GM13976 (cell line): ENCODE data around the gene TOP1.

Experiments used
- DNase-seq: peaks from one replicate; pipeline ENCODE4 v3.0.0; 2012; ENCODE audit warnings: low spot score
- CTCF ChIP-seq: IDR thresholded peaks from 2 replicates; pipeline ENCODE4 v1.5.1; 2012; ENCODE audit warnings: borderline replicate concordance, mild to moderate bottlenecking; ENCODE audit not compliant: insufficient read depth; ENCODE audit errors: extremely low read depth, missing control alignments, control extremely low read depth
- in situ Hi-C: fragments of 300-500 bp; cut with MboI; formaldehyde crosslinking; loops from one replicate; pipeline ENCODE4 v1.12.0; 2022; ENCODE audit warnings: low sequenced_read_pairs, mixed read lengths, inconsistent platforms; ENCODE audit not compliant: unreplicated experiment

The TOP1 gene

GRCh38 chr20:41145821-41146620 is 117.4 kb downstream of the TOP1 start:
- in situ Hi-C loops = no loop called here
- no peak for DNase-seq
- no peak for TF ChIP-seq CTCF

GRCh38 chr20:41147767-41148191 is 119.2 kb downstream of the TOP1 start:
- in situ Hi-C loops = no loop called here
- no peak for TF ChIP-seq CTCF
- no peak for DNase-seq

- DNase-seq = no peak
- no peak for TF ChIP-seq CTCF
- in situ Hi-C loops = no loop called here
These were observed 120.3 kb downstream of the TOP1 start for GRCh38 chr20:41148942-41149341.

- TF ChIP-seq CTCF = no peak
- DNase-seq = no peak
- in situ Hi-C loops = no loop called here
These were observed 122.0 kb downstream of the TOP1 start for GRCh38 chr20:41150664-41151063.

- DNase-seq = no peak
- in situ Hi-C loops = no loop called here
- TF ChIP-seq CTCF = no peak
These were observed 122.7 kb downstream of the TOP1 start for GRCh38 chr20:41151134-41151869.

GRCh38 chr20:41152108-41152757 is 123.6 kb downstream of the TOP1 start:
- no peak for TF ChIP-seq CTCF
- in situ Hi-C loops = no loop called here
- no peak for DNase-seq
